PC-3 (cell line): ENCODE measurements around the gene OR10G4.

Experiments used
- CTCF ChIP-seq: fragments of 300-600 bp; sonication (generic); conservative IDR thresholded peaks from 2 replicates; pipeline ENCODE4 v1.5.1; 2017; ENCODE audit warnings: antibody characterized with exemption, low read depth, mild to moderate bottlenecking, low read length
- EZH2 ChIP-seq: fragments of 300-600 bp; sonication (generic); IDR thresholded peaks from one replicate; pipeline ENCODE4 v1.6.1; 2017; ENCODE audit warnings: antibody characterized with exemption, mild to moderate bottlenecking, low read length; ENCODE audit not compliant: unreplicated experiment
- EZH2phosphoT487 ChIP-seq: fragments of 300-600 bp; sonication (generic); IDR thresholded peaks from 2 replicates; pipeline ENCODE4 v1.6.1; 2018; ENCODE audit warnings: mild to moderate bottlenecking, antibody characterized with exemption, low read length, borderline replicate concordance

GRCh38 chr11:124050748-124051147 lies 38.0 kb downstream of the OR10G4 start:
- TF ChIP-seq CTCF (no peak), EZH2phosphoT487 (no peak), EZH2 (no peak)
